Measurements from ENCODE around the gene SLC7A9.

SLC7A9 gene

GRCh38 chr19:32819419-32820400 is 49.9 kb downstream of the SLC7A9 start:
- no peak for TF ChIP-seq EZH2 (IDR thresholded peaks at IDR 0.05; ENCODE audit: borderline replicate concordance, low read length)
- TF ChIP-seq CTCF (IDR thresholded peaks at IDR 0.05; ENCODE audit: low read length): no peak

GRCh38 chr19:32818536-32818935 is 51.0 kb downstream of the SLC7A9 start:
- Histone ChIP-seq H2AFZ (ENCODE audit: low read length) (no peak overlapping the region), H3K36me3 (ENCODE audit: insufficient read depth, low read length) (no peaks in the 10 kb centered on the region), H3F3A (ENCODE audit: insufficient read depth, low read length) (no peaks in the 10 kb centered on the region), H3K9ac (ENCODE audit: low read length) (no peak overlapping the region), H3K9me2 (ENCODE audit: low read depth, low read length) (no peaks in the 10 kb centered on the region), H3K4me1 (ENCODE audit: insufficient read depth, low read length, severe bottlenecking) (no peaks in the 10 kb centered on the region), H3K4me3 (ENCODE audit: low read depth, low read length, poor library complexity, severe bottlenecking) (no peak overlapping the region), H3K9me3 (ENCODE audit: low read length) (no peaks in the 10 kb centered on the region), H3K27ac (ENCODE audit: low read depth, low read length, poor library complexity, severe bottlenecking) (no peak overlapping the region), H3K79me2 (ENCODE audit: insufficient read depth, low read length) (no peaks in the 10 kb centered on the region), H3K27me3 (ENCODE audit: insufficient read depth, low read length) (no peaks in the 10 kb centered on the region), H4K20me1 (ENCODE audit: insufficient read depth, low read length) (no peaks in the 10 kb centered on the region), H3K4me2 (ENCODE audit: low read length) (no peak overlapping the region)
- TF ChIP-seq CTCF (IDR thresholded peaks at IDR 0.05; ENCODE audit: low read length) (no peak), EZH2 (IDR thresholded peaks at IDR 0.05; ENCODE audit: borderline replicate concordance, low read length) (no peak)

More at GRCh38 chr19:32819419-32820400, 49.9 kb downstream of the SLC7A9 start:
- H3K27me3 ChIP-seq (ENCODE audit: insufficient read depth, low read length): no peaks in the 10 kb centered on the region
- no peaks in the 10 kb centered on the region for H4K20me1 ChIP-seq (ENCODE audit: insufficient read depth, low read length)
- no peaks in the 10 kb centered on the region for H3K79me2 ChIP-seq (ENCODE audit: insufficient read depth, low read length)
- H3F3A ChIP-seq (ENCODE audit: insufficient read depth, low read length): no peaks in the 10 kb centered on the region
- no peaks in the 10 kb centered on the region for H3K4me1 ChIP-seq (ENCODE audit: insufficient read depth, low read length, severe bottlenecking)
- H3K4me2 ChIP-seq (ENCODE audit: low read length): no peak overlapping the region
- no peak overlapping the region for H2AFZ ChIP-seq (ENCODE audit: low read length)
- no peaks in the 10 kb centered on the region for H3K9me3 ChIP-seq (ENCODE audit: low read length)
- no peaks in the 10 kb centered on the region for H3K9me2 ChIP-seq (ENCODE audit: low read depth, low read length)
- no peak overlapping the region for H3K9ac ChIP-seq (ENCODE audit: low read length)
- no peak overlapping the region for H3K27ac ChIP-seq (ENCODE audit: low read depth, low read length, poor library complexity, severe bottlenecking)
- H3K4me3 ChIP-seq (ENCODE audit: low read depth, low read length, poor library complexity, severe bottlenecking): no peak overlapping the region
- no peaks in the 10 kb centered on the region for H3K36me3 ChIP-seq (ENCODE audit: insufficient read depth, low read length)

- Histone ChIP-seq H3K79me2 (ENCODE audit: insufficient read depth, low read length) (no peaks in the 10 kb centered on the region), H2AFZ (ENCODE audit: low read length) (no peak overlapping the region), H3K27me3 (ENCODE audit: insufficient read depth, low read length) (no peaks in the 10 kb centered on the region), H3K4me3 (ENCODE audit: low read depth, low read length, poor library complexity, severe bottlenecking) (no peak overlapping the region), H3K4me2 (ENCODE audit: low read length) (no peak overlapping the region), H3K36me3 (ENCODE audit: insufficient read depth, low read length) (no peaks in the 10 kb centered on the region), H3K9ac (ENCODE audit: low read length) (no peak overlapping the region), H3K9me3 (ENCODE audit: low read length) (no peaks in the 10 kb centered on the region), H3K27ac (ENCODE audit: low read depth, low read length, poor library complexity, severe bottlenecking) (no peak overlapping the region), H3K9me2 (ENCODE audit: low read depth, low read length) (no peaks in the 10 kb centered on the region), H3F3A (ENCODE audit: insufficient read depth, low read length) (no peaks in the 10 kb centered on the region), H4K20me1 (ENCODE audit: insufficient read depth, low read length) (no peaks in the 10 kb centered on the region), H3K4me1 (ENCODE audit: insufficient read depth, low read length, severe bottlenecking) (no peaks in the 10 kb centered on the region)
- no peak for TF ChIP-seq CTCF (IDR thresholded peaks at IDR 0.05; ENCODE audit: low read length)
- no peak for TF ChIP-seq EZH2 (IDR thresholded peaks at IDR 0.05; ENCODE audit: borderline replicate concordance, low read length)
Measured at GRCh38 chr19:32817569-32818476, 51.7 kb downstream of the SLC7A9 start.

All from OCI-LY1 (cell line).